ENCODE data around the gene SPATA12. TPM values are rescaled to one million over a fixed set of nuclear protein-coding genes. Genes with fewer than 3 reads are reported as not detected.
A peak's percentile ranks its signal among the peaks of the same experiment; 100 is the strongest.

Gene SPATA12
- total and polyA plus RNA-seq, 2 donors (not counting 3 experiments of a cell fraction or from before 2014, with no cell fraction given): 0.18 TPM; not detected in 1

GRCh38 chr3:57046101-57046765 is 14.2 kb upstream of the SPATA12 start:
- TF ChIP-seq EZH2 (IDR thresholded peaks at IDR 0.05; ENCODE audit: borderline replicate concordance, low read depth, low read length, severe bottlenecking) (no peak), FOS (IDR thresholded peaks at IDR 0.05; ENCODE audit: borderline replicate concordance, insufficient read depth, low read length) (no peak), GATA2 (IDR thresholded peaks at IDR 0.05; ENCODE audit: insufficient read depth, insufficient read length, low read depth, low read length) (no peak), POLR2AphosphoS5 (IDR thresholded peaks at IDR 0.05; ENCODE audit: insufficient read depth, low read depth, low read length) (no peak), CTCF (IDR thresholded peaks at IDR 0.05; ENCODE audit: extremely low read depth in 1 of 2, insufficient read depth in 1 of 2, low read depth in 1 of 2, low read length in 2 of 2) (no peak), POLR2A (IDR thresholded peaks at IDR 0.05; ENCODE audit: low read depth, low read length) (no peak), MAX (IDR thresholded peaks at IDR 0.05; ENCODE audit: insufficient read depth, insufficient read length) (no peak), JUN (IDR thresholded peaks at IDR 0.05; ENCODE audit: borderline replicate concordance, insufficient read depth, insufficient read length, low read depth) (no peak), MYC (IDR thresholded peaks at IDR 0.05; ENCODE audit: low read depth, low read length) (no peak)
- Histone ChIP-seq H3K9ac (replicated peaks; ENCODE audit: extremely low read depth, insufficient read depth, low read length) (no peak overlapping the region), H3K27me3 (ENCODE audit: control insufficient read depth in 2 of 2, insufficient read depth in 2 of 2, low read length in 2 of 2) (peaks cover 0 to 8% of the 10 kb centered on the region in 2 experiments), H3K36me3 (ENCODE audit: control insufficient read depth in 2 of 2, extremely low read depth in 1 of 2, insufficient read depth in 2 of 2, low read length in 2 of 2) (no peaks in the 10 kb centered on the region), H4K20me1 (replicated peaks; ENCODE audit: control insufficient read depth, extremely low read depth, insufficient read depth, low read length) (no peaks in the 10 kb centered on the region), H3K9me3 (replicated peaks; ENCODE audit: control insufficient read depth, insufficient read depth, low read length) (no peaks in the 10 kb centered on the region), H3K4me3 (replicated peaks in 1 of 3; ENCODE audit: insufficient read depth in 1 of 3, low read depth in 1 of 3, low read length in 3 of 3) (no peak overlapping the region), H3K9me1 (replicated peaks; ENCODE audit: control insufficient read depth, extremely low read depth, insufficient read depth, low read length) (no peaks in the 10 kb centered on the region), H3K79me2 (ENCODE audit: control insufficient read depth, insufficient read depth, low read length) (no peaks in the 10 kb centered on the region), H2AFZ (ENCODE audit: low read depth, low read length) (no peak overlapping the region), H3K27ac (ENCODE audit: insufficient read depth, low read depth, low read length) (no peak overlapping the region), H3K4me1 (ENCODE audit: control insufficient read depth, extremely low read depth, insufficient read depth, low read length) (no peaks in the 10 kb centered on the region), H3K4me2 (ENCODE audit: insufficient read depth, low read length) (no peak overlapping the region)
- POLR2A ChIA-PET: no interaction called here
- dilution Hi-C loops (cut with MboI; ENCODE audit: extremely low pct_ligation_motif_present, low sequenced_read_pairs): no loop called here
- intact Hi-C loops (cut with micrococcal nuclease): no loop called here
- peak; percentile 4 for FAIRE-seq
- CTCF ChIA-PET: interaction anchor here (0.6 to 1.0 kb wide), 4 partner anchors 11 to 51 kb away, joined by 3 read pairs; no protein-coding TSS in a partner anchor
- no peak for DNase-seq (ENCODE audit: low read depth, low spot score)
- BruUV-seq (replicated peaks): no TSS peak

Measured in endothelial cell of umbilical vein (primary cell).